ENCODE results near the gene OR2V2. TPM values are rescaled to one million over a fixed set of nuclear protein-coding genes. Genes with fewer than 3 reads are reported as not detected.
A peak's percentile ranks its signal among the peaks of the same experiment; 100 is the strongest.
"Not testable (repeated sequence)": the region's sequence is repeated elsewhere in the genome, so short reads cannot be mapped to it uniquely, and the experiment has no call there.

The OR2V2 gene
- total RNA-seq, 4 donors from 2014 or later: not detected

DNA sequence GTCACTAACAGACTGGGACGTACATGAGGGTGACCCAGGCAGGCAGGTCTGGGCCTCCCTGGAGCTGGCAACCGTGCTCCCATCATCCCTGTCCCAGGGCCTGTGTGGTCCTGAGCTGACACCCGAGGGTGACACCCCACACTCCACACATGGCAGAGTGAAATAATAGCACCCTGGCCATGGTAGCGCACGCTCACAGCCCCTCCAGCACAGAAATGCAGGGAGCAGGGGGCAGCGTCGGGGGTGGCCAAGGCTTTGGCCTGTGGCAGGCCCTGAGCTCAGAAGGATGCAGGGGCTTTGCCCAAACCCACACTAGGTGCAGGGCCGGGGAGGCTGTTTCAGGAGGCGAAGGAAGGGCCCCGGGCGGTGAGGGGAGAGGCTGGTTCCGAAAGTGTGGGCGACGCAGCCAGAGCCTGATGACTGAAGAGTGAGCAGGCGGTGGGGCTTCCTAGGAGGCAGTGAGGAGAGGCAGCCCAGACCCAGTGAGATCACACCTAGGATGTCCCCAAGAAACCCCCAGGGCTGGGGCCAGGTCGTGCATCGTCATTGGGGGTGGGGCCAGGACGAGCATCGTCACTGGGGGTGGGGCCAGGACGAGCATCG, 12.9 kb downstream of the OR2V2 start:
- Histone ChIP-seq H3K36me3 (no peaks in the 10 kb centered on the region), H3K4me1 (peaks cover 0 to 6% (median 2%) of the 10 kb centered on the region in 4 donors), H3K27me3 (no peaks in the 10 kb centered on the region), H3K9me3 (peaks cover 0 to 4% (median 0%) of the 10 kb centered on the region in 4 donors), H3K27ac (peak overlapping the region; percentile 31 to 80 (median 57)), H3K4me3 (peak overlapping the region in 3 of 4 donors; percentile 25 to 34 (median 26))
- TF ChIP-seq, protein P1, sequence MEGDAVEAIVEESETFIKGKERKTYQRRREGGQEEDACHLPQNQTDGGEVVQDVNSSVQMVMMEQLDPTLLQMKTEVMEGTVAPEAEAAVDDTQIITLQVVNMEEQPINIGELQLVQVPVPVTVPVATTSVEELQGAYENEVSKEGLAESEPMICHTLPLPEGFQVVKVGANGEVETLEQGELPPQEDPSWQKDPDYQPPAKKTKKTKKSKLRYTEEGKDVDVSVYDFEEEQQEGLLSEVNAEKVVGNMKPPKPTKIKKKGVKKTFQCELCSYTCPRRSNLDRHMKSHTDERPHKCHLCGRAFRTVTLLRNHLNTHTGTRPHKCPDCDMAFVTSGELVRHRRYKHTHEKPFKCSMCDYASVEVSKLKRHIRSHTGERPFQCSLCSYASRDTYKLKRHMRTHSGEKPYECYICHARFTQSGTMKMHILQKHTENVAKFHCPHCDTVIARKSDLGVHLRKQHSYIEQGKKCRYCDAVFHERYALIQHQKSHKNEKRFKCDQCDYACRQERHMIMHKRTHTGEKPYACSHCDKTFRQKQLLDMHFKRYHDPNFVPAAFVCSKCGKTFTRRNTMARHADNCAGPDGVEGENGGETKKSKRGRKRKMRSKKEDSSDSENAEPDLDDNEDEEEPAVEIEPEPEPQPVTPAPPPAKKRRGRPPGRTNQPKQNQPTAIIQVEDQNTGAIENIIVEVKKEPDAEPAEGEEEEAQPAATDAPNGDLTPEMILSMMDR (IDR thresholded peaks at IDR 0.05): no peak
- no peak for TF ChIP-seq POLR2A (IDR thresholded peaks at IDR 0.05)
- DNase-seq: peak in 1 of 3 donors; percentile 72

DNA sequence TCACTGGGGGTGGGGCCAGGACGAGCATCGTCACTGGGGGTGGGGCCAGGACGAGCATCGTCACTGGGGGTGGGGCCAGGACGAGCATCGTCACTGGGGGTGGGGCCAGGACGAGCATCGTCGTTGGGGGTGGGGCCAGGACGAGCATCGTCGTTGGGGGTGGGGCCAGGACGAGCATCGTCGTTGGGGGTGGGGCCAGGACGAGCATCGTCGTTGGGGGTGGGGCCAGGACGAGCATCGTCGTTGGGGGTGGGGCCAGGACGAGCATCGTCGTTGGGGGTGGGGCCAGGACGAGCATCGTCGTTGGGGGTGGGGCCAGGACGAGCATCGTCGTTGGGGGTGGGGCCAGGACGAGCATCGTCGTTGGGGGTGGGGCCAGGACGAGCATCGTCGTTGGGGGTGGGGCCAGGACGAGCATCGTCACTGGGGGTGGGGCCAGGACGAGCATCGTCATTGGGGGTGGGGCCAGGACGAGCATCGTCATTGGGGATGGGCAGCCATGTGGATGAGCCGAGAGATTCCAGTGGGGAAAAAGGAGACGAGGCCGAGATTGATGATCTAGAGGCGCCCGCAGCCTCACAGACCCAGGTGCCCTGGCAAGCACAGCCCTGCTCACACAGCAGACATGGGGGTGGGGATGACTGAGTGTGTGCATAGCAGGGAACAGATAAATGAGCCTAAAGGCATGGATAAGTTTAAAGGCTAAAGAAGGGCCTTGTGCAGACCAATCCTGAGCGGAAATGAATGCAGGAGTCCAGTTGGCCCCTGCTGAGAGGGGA, 13.6 kb downstream of the OR2V2 start:
- not testable (repeated sequence) for H3K27me3 ChIP-seq, H3K4me1 ChIP-seq, H3K27ac ChIP-seq, H3K36me3 ChIP-seq, H3K9me3 ChIP-seq
- peak in 1 of 3 donors; percentile 58 for DNase-seq
- H3K4me3 ChIP-seq: peak overlapping the region in 1 of 4 donors; percentile 26

DNA sequence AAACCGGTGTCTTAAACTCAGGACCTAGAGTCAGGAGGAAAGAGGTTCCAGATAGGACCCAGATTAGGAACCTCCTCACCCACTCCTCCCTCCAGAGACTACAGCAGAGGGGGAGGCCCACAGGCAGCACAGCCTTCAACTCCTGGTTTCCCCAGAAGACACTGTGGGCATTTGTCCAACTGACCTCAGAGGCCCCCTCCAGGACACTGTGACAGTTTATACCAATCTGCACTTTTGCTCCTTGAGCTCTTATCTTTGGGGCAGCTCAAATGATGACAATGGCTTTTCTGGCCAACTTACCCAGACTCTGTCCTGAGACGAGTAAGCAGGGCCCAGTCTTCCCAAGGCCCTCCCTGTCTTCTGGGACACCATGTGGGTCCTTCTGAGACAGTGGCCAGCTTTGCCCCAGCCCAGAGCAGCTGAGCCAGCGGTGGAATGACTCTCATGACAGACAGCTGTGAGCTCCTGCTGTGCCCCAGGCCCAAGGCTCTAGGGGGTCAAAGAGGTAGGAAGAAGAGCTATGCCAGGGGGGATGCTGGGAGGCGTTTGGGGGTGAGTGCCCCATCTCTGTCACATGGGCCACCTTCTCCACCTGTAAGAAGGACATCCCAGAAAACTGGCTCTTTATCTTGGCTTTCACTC, 14.3 kb downstream of the OR2V2 start:
- H3K4me1 ChIP-seq: peaks cover 0 to 6% (median 2%) of the 10 kb centered on the region in 4 donors
- no peaks in the 10 kb centered on the region for H3K36me3 ChIP-seq
- H3K9me3 ChIP-seq: peaks cover 0 to 4% (median 0%) of the 10 kb centered on the region in 4 donors
- H3K4me3 ChIP-seq: no peak overlapping the region
- no peak for DNase-seq
- H3K27me3 ChIP-seq: no peaks in the 10 kb centered on the region
- no peak overlapping the region for H3K27ac ChIP-seq
- no peak for TF ChIP-seq POLR2A (IDR thresholded peaks at IDR 0.05)
- TF ChIP-seq, protein P1 (IDR thresholded peaks at IDR 0.05): no peak

DNA sequence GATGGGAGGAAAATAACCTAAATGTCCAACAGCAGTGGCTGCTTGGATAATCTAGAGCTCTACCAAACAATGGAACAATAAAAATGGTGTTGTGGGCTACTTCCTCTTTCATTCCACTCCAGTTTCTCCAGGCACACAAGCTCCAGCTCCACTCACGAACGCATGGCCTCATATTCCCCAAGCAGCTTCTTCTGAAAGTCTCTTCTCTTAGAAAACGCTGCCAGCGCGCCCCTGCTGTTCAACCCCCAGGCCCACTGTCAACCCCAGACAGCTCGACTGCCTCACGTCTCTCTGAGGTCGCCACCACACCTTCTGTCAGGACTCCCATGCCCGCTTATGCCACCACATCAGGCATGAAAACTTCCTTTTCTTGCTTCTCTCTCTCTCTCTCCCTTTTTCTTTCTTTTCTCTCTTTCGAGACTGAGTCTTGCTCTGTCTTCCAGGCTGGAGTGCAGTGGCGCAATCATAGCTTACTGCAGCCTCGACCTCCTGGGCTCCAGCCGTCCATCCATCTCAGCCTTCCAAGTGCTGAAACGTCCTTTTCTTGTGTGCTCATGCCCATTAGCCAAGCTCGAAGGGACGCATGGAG, 16.2 kb downstream of the OR2V2 start:
- no peak overlapping the region for H3K4me3 ChIP-seq
- no peak for DNase-seq
- TF ChIP-seq, protein P1 (IDR thresholded peaks at IDR 0.05): no peak
- no peak for TF ChIP-seq POLR2A (IDR thresholded peaks at IDR 0.05)
- H3K27ac ChIP-seq: no peak overlapping the region
- H3K27me3 ChIP-seq: peaks cover 0 to 9% of the 10 kb centered on the region in 2 donors
- H3K4me1 ChIP-seq: peaks cover 0 to 6% (median 2%) of the 10 kb centered on the region in 4 donors
- H3K9me3 ChIP-seq: peaks cover 0 to 4% (median 0%) of the 10 kb centered on the region in 4 donors
- H3K36me3 ChIP-seq: no peaks in the 10 kb centered on the region

DNA sequence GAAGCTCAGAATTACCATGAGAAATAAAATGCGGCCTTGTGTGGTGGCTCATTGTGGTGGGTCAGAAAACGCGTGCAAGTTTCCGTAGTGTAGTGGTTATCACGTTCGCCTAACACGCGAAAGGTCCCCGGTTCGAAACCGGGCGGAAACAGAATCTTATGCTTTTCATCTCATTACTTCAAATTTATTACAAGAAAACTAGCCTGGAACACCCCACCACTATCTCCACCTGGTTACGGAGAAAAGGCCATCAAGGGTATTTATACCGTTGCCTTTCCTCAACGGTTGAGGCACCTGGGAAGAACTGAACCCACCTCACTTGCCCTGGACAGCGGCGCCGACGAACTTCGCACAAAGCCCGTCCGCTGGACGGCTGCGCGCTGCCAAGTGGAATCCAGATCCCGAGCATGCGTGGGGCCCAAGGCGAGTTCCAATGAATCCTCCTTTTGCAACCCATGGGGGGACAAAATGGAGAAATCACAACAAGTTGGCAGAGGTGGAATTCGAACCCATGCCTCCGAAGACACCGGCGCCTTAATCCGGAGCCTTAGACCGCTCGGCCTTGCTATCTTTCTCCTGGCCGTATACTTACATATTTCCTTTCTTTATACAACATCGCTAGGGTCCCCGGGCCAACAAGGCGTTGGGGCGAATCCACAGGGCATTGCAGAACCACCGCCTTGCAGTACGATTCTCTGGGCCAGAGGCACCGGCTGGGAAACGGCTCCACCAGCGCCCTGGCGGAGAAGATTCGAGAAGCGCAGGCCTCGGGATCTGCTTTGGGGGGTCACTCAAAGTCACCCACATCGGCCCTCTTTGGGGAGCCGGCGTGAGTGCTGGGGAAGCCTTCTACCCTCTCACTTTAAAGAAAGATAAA, 16.9 kb downstream of the OR2V2 start:
- H3K4me3 ChIP-seq: no peak overlapping the region
- peaks cover 0 to 4% (median 0%) of the 10 kb centered on the region in 4 donors for H3K9me3 ChIP-seq
- H3K4me1 ChIP-seq: peaks cover 0 to 6% (median 2%) of the 10 kb centered on the region in 4 donors
- TF ChIP-seq, protein P1 (IDR thresholded peaks at IDR 0.05): no peak
- TF ChIP-seq POLR2A (IDR thresholded peaks at IDR 0.05): no peak
- no peak overlapping the region for H3K27ac ChIP-seq
- H3K36me3 ChIP-seq: no peaks in the 10 kb centered on the region
- DNase-seq: no peak
- peaks cover 0 to 16% of the 10 kb centered on the region in 2 donors for H3K27me3 ChIP-seq
